ENCODE results near the gene NTNG2.

GRCh38 chr9:132175431-132175830 lies 13.6 kb downstream of the NTNG2 start:
- TF ChIP-seq CTCF (IDR thresholded peaks at IDR 0.05) (no peak), EP300 (IDR thresholded peaks at IDR 0.05) (no peak)

All from stomach (tissue), 4 donors.